ENCODE results near the gene ABCC1. TPM values are rescaled to one million over a fixed set of nuclear protein-coding genes. Genes with fewer than 3 reads are reported as not detected.

Gene ABCC1
- total RNA-seq, 1 donor from 2014 or later, result 18.1 TPM

GRCh38 chr16:16013812-16014211 lies 64.4 kb downstream of the ABCC1 start:
- TF ChIP-seq, protein P1, sequence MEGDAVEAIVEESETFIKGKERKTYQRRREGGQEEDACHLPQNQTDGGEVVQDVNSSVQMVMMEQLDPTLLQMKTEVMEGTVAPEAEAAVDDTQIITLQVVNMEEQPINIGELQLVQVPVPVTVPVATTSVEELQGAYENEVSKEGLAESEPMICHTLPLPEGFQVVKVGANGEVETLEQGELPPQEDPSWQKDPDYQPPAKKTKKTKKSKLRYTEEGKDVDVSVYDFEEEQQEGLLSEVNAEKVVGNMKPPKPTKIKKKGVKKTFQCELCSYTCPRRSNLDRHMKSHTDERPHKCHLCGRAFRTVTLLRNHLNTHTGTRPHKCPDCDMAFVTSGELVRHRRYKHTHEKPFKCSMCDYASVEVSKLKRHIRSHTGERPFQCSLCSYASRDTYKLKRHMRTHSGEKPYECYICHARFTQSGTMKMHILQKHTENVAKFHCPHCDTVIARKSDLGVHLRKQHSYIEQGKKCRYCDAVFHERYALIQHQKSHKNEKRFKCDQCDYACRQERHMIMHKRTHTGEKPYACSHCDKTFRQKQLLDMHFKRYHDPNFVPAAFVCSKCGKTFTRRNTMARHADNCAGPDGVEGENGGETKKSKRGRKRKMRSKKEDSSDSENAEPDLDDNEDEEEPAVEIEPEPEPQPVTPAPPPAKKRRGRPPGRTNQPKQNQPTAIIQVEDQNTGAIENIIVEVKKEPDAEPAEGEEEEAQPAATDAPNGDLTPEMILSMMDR (conservative IDR thresholded peaks at IDR 0.05; ENCODE audit: low read depth, low read length), result no peak
- no peak overlapping the region for H3K4me3 ChIP-seq (ENCODE audit: low read depth, low read length)
- DNase-seq (ENCODE audit: low read depth), result no peak

DNA sequence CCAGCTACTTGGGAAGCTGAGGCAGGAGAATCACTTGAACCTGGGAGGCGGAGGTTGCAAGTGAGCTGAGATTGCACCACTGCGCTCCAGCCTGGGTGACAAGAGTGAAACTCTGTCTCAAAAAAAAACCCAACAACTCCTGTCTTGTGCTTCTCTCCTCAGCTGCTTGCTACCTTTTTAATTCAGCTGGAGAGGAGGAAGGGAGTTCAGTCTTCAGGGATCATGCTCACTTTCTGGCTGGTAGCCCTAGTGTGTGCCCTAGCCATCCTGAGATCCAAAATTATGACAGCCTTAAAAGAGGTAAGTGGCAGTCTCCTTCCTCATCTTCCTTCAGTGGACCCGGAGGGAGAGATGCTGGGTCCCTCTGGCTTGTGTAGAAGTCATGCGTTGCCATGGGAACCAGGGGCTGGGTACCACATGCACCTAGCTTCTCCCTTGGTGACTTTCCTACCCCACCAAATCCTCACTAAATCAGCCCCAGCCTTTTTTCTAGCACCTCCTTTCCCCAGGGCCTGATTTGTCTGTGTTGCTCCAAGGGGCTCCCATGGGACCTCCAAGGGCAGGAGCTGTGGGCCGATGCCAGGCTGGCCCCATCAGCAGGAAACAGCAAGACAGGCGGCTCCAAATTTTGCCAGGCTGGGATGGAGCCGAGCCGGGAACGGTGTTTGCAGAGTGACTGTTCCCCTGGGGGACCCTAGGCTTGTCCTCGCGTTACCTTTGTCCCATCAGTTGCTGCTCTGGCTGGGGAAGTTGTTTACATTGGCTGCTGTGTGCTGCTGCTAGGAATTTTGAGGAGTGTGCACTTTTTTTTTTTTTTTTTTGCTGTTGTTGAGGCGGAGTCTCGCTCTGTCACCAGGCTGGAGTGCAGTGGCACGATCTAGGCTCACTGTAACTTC lies 65.2 kb downstream of the ABCC1 start:
- TF ChIP-seq, protein P1 (conservative IDR thresholded peaks at IDR 0.05; ENCODE audit: low read depth, low read length), result no peak
- no peak for DNase-seq (ENCODE audit: low read depth)

GRCh38 chr16:16015849-16016248 lies 66.4 kb downstream of the ABCC1 start:
- DNase-seq (ENCODE audit: low read depth), result no peak
- TF ChIP-seq, protein P1 (conservative IDR thresholded peaks at IDR 0.05; ENCODE audit: low read depth, low read length), result no peak
- H3K4me3 ChIP-seq (ENCODE audit: low read depth, low read length), result no peak overlapping the region

More for the DNA sequence above, 65.2 kb downstream of the ABCC1 start:
- H3K4me3 ChIP-seq (ENCODE audit: low read depth, low read length), result no peak overlapping the region

GRCh38 chr16:16016388-16016964 lies 67.1 kb downstream of the ABCC1 start:
- no peak overlapping the region for H3K4me3 ChIP-seq (ENCODE audit: low read depth, low read length)
- TF ChIP-seq, protein P1 (conservative IDR thresholded peaks at IDR 0.05; ENCODE audit: low read depth, low read length), result no peak
- no peak for DNase-seq (ENCODE audit: low read depth)

GRCh38 chr16:16017812-16018211 lies 68.4 kb downstream of the ABCC1 start:
- TF ChIP-seq, protein P1 (conservative IDR thresholded peaks at IDR 0.05; ENCODE audit: low read depth, low read length), result no peak
- no peak overlapping the region for H3K4me3 ChIP-seq (ENCODE audit: low read depth, low read length)
- DNase-seq (ENCODE audit: low read depth), result no peak

DNA sequence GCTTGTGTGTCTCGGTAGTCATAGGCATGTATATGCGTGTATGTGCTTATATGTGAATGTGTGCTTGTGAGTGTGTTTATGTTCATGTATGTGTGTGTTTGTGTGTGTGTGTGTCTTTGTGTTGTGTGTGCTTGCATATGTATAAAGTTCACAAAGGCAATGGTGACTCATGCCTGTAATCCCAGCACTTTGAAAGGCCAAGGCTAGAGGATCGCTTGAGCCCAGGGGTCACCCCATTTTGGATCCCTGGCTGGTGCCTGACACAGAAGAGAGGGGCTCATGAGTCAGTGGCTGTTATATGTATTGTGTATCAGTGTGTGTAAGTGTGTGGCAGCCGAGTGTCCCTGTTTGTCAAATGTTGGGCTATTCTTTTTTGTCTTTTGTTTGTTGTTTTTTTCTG lies 69.3 kb downstream of the ABCC1 start:
- no peak overlapping the region for H3K4me3 ChIP-seq (ENCODE audit: low read depth, low read length)
- TF ChIP-seq, protein P1 (conservative IDR thresholded peaks at IDR 0.05; ENCODE audit: low read depth, low read length), result no peak
- DNase-seq (ENCODE audit: low read depth), result no peak

All from epithelial cell of proximal tubule (primary cell).